Activated CD4-positive, alpha-beta T cell treated with anti-CD3 and anti-CD28 coated beads, Interleukin-2, amount 50 U/mL, for 16 hours (primary cell): ENCODE measurements around the gene SLC22A24.
"Not testable (repeated sequence)": the region's sequence is repeated elsewhere in the genome, so short reads cannot be mapped to it uniquely, and the experiment has no call there.

Source experiments
- DNase-seq: peaks from one replicate; pipeline ENCODE4 v3.0.0-alpha.2; 2020

The SLC22A24 gene, protein sequence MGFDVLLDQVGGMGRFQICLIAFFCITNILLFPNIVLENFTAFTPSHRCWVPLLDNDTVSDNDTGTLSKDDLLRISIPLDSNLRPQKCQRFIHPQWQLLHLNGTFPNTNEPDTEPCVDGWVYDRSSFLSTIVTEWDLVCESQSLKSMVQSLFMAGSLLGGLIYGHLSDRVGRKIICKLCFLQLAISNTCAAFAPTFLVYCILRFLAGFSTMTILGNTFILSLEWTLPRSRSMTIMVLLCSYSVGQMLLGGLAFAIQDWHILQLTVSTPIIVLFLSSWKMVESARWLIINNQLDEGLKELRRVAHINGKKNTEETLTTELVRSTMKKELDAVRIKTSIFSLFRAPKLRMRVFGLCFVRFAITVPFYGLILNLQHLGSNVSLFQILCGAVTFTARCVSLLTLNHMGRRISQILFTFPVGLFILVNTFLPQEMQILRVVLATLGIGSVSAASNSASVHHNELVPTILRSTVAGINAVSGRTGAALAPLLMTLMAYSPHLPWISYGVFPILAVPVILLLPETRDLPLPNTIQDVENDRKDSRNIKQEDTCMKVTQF

DNA sequence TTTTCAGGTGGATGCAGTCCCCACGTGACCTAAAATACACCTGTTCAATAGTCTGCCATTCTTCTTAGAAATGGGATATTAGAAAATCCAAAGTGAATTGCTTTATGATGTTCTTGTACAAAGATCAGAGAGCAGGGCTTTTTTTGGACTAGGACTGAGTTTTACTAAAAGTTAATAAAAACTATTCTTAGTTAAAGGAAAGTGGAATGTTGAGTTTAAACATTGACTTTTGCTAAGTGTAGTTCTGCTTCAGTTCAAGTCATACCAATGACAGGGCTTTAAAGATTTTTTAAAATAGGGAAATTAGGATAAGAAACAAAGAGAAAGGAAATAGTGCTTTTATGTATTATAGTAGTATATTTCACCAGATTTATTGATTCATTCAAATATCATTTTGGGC lies at the start of gene SLC22A24:
Gene SLC22A24 (minus strand): TSS at position 101 of the 400 bp plus-strand sequence. CDS start 442 bp downstream, outside the sequence.
- DNase-seq: no peak

DNA sequence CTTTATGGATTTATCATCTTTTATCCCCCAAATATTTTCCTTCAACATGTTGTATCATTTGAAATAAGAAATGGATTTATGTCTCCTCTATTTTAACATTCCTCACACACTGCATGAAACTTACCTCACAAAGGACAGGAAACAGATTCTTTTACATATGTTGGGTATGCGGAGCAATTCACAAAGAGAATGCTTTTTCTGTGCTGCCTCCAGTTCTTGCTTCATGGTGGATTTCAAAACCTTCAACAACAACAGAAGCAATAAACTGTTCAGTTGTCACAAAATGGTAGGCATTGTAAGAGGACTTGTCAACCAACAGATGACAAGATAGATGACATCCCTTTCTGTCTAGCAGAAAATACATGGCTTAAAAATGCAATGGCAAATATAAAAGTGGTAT lies 36.5 kb upstream of the SLC22A24 start:
- DNase-seq: no peak

DNA sequence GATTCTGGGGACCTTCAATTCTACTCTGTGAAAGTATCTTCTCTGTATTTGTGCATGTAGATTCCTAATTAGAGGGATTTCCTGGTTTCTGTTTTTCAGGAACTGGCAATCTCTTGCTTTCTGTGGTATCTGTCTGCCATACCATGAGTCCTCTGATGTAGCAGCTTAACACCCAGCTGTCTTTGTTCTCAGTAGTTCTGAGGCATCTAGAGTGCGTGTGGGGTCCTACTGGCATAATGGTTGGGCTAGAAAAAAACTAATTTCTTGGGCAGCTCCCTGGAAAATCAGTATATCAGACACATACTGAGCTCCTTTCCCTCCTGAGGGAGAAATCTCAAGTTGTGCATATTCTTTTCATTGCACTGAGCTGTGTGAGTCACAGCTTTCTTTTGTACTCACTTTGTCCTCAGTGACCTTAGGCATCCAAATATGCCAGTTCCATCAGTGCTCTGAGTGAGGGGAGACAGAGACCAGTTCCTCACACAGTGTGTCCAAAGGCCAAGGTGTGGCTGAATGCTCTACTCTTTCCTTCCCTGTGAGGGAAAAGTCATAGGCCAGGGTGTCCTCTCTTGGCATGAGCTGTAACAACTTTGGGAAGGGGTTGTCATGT lies 35.5 kb upstream of the SLC22A24 start:
- DNase-seq: no peak

DNA sequence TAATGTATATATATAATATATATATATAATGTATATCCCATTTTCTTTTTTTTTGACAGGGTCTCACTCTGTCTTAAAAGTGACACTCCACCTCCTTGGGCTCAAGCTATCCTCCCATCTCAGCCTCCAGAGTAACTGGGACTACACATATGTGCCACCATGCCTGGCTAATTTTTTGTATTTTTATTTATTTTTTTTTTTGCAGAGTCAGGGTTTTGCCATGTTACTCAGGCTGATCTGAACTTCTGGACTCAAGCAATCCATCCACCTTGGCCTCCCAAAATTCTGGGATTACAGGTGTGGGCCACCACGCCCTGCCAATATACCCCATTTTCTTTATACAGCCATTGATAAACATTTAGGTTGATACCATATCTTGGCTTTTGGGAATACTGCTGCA lies 33.9 kb upstream of the SLC22A24 start:
- no peak for DNase-seq

DNA sequence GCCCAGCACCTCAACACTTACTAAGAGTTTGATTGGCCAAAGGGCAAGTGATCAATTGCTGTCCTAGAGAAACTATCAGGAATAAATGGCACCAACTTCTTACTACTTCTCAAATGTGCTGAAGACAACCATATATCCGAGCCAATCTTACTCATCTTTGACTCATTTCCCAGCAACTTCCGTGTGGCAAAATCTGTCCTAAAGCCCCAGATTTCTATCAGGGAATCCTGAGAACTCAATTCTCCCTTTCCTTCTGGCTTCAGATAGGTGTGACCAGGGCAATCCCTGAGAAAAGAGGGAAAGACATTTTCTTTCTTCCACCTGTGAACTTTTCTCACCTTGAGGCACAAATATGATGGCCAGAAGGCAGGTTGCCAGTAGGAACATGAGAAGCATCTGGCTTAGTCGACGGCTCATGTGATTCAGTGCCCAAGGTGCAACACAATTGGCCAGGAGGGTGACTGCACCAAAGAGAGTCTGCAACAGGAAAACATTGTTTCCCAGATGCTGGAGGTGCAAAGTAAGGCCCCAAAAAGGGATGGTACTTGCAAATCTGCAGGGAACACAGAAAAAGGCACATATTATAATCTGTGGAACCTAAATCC lies 21.8 kb upstream of the SLC22A24 start:
- DNase-seq: no peak

DNA sequence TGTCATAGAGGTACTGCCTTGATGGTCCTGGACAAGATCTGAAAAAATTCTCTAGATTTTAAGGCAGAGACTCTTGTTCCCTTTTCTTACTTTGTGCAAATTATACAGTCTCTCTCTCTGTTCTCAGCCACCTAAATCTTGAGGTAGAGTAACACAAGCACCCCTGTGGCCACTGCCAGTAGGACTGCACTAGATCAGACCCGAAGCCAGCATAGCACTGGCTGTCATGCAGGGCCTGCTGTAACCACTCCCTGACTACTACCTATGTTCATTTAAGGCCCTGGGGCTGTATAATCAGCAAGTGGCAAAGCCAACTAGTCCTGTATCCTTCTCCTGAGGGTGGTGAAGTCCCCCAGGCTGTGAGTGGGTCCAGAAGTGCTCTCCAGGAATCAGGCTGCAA lies 11.8 kb upstream of the SLC22A24 start:
- no peak for DNase-seq

DNA sequence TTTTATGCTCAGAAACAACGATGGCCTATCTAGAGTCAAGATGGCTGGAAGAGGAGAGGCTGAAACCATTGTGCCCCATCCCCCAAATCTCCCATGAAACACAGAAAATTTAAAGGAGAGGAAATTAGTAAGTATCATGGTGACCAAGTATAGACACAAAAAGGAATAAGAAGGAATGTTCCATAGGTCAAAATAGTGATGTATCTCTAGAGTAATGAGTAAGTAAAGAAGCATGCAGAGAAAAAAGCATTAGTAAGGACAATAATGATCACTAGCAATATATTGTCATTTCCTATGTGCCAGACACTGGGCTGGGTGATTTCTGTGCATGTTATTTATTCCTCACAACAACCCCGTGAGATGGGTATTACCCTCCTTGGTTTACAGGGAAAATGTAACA lies 2.6 kb upstream of the SLC22A24 start:
- no peak for DNase-seq

DNA sequence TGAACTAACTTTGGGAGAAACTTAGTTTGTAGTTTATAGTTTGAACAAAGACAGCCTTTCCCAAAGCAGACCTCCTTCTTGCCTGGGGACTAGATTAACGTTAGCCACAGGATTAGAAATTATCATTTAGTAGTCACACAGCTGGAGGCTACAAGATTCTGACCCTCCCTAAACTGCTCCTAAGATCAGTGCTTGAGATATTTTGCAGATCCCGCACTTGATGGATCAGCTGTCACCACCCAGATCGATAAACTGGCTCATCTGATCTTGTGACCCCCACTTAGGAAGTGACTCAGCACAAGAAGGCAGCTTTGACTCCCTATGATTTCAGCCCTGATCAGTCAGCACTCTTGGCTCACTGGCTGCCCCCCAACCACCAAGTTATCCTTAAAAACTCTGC lies 1.6 kb downstream of the SLC22A24 start:
- DNase-seq: no peak

DNA sequence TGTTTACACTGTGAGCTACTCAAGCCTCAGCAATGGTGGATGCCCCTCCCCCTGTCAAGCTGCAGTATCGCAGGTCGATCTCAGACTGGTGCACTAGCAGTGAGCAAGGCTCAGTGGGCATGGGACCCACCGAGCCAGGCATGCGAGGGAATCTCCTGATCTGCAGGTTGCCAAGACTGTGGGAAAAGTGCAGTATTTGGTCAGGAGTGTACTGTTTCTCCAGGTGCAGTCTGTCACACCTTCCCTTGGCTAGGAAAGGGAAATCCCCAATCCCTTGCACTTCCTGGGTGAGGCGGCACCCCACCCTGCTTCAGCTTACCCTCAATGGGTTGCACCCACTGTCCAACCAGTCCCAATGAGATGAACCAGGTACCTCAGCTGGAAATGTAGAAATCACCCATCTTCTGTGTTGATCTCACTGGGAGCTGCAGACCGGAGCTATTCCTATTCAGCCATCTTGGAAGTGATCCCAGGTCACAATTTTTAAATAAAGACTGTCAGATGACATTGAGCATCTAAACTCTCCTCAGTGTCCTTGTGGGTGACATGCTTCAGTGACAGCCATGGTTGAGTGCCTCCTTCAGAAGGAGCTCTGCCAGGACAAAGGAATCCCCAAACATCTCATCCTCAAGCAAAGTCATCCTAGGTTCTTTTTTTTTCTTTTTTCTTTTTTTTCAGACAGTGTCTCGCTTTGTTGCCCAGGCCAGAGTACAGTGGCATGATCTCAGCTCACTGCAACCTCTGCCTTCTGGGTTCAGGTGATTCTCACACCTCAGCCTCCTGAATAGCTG lies 10.8 kb downstream of the SLC22A24 start:
- DNase-seq: no peak

DNA sequence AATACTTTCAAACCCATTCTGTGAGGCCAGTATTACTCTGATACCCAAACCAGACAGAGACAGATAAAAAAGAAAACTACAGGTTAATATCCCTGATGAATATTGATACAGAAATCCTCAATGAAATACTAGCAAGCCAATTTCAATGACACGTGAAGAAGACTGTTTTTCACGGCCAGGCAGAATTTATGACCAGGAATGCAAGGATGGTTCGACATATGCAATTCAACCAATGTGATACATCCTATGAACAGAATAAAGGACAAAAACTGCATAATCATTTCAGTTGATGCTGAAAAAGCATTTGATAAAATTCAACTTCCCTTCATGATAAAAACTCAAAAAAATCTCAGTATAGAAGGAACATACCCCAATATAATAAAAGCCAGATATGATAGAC lies 44.5 kb downstream of the SLC22A24 start:
- DNase-seq: no peak

DNA sequence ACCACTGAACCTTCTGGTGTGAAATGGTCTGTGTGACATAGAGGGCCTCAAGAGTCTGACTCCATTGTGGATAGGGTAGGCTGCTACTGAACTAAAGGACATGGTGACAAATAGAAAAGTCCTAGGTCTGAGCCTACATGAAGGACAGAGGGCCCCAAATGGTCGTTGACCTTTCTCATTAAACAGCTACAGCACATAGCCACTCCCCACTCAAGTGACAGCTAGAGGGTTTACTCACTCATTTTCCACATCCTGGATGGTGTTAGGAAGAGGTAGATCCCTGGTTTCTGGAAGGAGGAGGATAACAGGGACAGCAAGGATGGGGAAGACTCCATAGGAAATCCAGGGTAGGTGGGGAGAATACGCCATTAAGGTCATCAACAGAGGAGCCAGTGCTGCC lies 63.3 kb downstream of the SLC22A24 start:
- DNase-seq: no peak

DNA sequence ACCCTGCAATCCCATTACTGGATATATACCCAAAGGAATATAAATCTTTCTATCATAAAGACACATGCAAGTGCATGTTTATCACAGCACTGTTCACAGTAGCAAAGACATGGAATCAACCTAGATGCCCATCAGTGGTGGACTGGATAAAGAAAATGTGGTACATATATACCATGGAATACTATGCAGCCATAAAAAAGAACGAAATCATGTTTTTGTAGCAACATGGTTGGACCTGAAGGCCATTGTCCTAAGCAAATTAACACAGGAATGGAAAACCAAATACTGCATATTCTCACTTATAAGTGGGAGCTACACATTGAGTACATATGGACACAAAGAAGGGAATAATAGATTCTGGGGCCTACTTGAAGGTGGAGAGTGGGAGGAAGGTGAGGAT lies 97.8 kb downstream of the SLC22A24 start:
- not testable (repeated sequence) for DNase-seq

DNA sequence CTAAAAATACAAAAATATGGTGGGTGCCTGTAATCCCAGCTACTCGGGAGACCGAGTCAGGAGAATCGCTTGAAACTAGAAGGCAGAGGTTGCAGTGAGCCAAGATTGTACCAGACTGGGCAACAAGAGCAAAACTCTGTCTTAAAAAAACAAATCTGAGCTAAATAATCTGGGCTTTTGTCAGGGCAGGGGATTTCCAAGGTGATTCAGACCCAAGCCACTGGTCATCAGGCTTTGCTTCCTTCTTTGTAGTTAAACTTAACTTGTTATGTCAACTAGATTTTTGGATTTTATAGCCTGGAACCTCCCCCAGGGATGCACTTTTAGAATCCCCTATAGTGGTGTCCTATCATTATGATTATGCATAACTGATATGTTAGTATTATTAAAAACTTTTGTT lies 101.4 kb downstream of the SLC22A24 start:
- no peak for DNase-seq

DNA sequence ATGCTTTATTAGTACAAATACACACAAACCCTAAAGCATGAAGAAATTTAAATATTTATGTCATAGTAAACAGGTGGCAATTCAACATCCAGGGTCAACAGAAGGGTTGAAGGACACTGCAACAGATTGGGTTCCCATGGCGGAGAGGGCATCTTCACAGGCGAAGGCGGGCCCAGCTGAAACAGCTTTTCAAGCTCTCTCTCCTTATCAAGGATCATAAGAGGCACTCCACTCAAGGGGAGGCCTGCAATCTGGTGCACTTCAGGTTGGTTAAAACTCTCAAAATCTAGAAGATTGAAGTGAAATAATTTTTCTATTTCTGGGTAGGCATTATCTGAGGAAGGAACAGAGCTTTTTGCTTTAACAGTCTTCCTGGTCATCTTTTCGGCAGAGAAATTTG lies 111.6 kb downstream of the SLC22A24 start:
- no peak for DNase-seq
